Nephron (organoid): ENCODE measurements around the gene TRAP1.

Experiments used
- H3K27ac Mint-ChIP-seq, 3 experiments: 2 replicates each; pipeline ENCODE4 v1.8.0; 2020; ENCODE audit warnings: mixed read lengths in 3 of 3, mild to moderate bottlenecking in 2 of 3, moderate library complexity in 1 of 3
- H3K27me3 Mint-ChIP-seq: 2 replicates; pipeline ENCODE4 v1.8.0; 2021; ENCODE audit warnings: low read depth, mild to moderate bottlenecking, moderate library complexity, mixed read lengths
- H3K36me3 Mint-ChIP-seq: 2 replicates; pipeline ENCODE4 v1.8.0; 2020; ENCODE audit warnings: low read depth, mixed read lengths
- H3K4me1 Mint-ChIP-seq: 2 replicates; pipeline ENCODE4 v1.8.0; 2020; ENCODE audit warnings: mixed read lengths
- H3K4me3 Mint-ChIP-seq, 3 experiments: 2 replicates each; pipeline ENCODE4 v1.8.0; 2020; ENCODE audit warnings: mild to moderate bottlenecking in 3 of 3, mixed read lengths in 3 of 3, moderate library complexity in 2 of 3
- H3K9me3 Mint-ChIP-seq: 2 replicates; pipeline ENCODE4 v1.8.0; 2020; ENCODE audit warnings: mixed read lengths
- CTCF ChIP-seq, 3 experiments: fragments of 200-600 bp; sonication (generic); IDR thresholded peaks; one replicate each; pipeline ENCODE4 v1.5.0; 2021; ENCODE audit warnings: antibody characterized with exemption in 3 of 3; ENCODE audit not compliant: unreplicated experiment in 3 of 3

TRAP1 gene

GRCh38 chr16:3652373-3653195 lies 64.7 kb downstream of the TRAP1 start:
- Mint-ChIP-seq H3K4me1 (no peaks in the 10 kb centered on the region), H3K4me3 (no peak overlapping the region), H3K27ac (peak overlapping the region in 1 of 3 experiments; percentile 60), H3K36me3 (peaks cover 40% of the 10 kb centered on the region), H3K27me3 (no peaks in the 10 kb centered on the region), H3K9me3 (no peaks in the 10 kb centered on the region)
- no peak for TF ChIP-seq CTCF (IDR thresholded peaks at IDR 0.05; ENCODE audit: unreplicated experiment in 3 of 3)

GRCh38 chr16:3651461-3652372 lies 65.6 kb downstream of the TRAP1 start:
- Mint-ChIP-seq H3K27ac (peak overlapping the region in 1 of 3 experiments; percentile 12), H3K27me3 (no peaks in the 10 kb centered on the region), H3K9me3 (no peaks in the 10 kb centered on the region), H3K4me3 (no peak overlapping the region), H3K4me1 (peaks cover 1% of the 10 kb centered on the region), H3K36me3 (peaks cover 32% of the 10 kb centered on the region)
- no peak for TF ChIP-seq CTCF (IDR thresholded peaks at IDR 0.05; ENCODE audit: unreplicated experiment in 3 of 3)

GRCh38 chr16:3650631-3651265 lies 66.6 kb downstream of the TRAP1 start:
- H3K4me1 Mint-ChIP-seq, result peaks cover 11% of the 10 kb centered on the region
- H3K9me3 Mint-ChIP-seq, result no peaks in the 10 kb centered on the region
- H3K36me3 Mint-ChIP-seq, result peaks cover 35% of the 10 kb centered on the region
- no peak overlapping the region for H3K4me3 Mint-ChIP-seq
- no peak overlapping the region for H3K27ac Mint-ChIP-seq
- H3K27me3 Mint-ChIP-seq, result no peaks in the 10 kb centered on the region
- no peak for TF ChIP-seq CTCF (IDR thresholded peaks at IDR 0.05; ENCODE audit: unreplicated experiment in 3 of 3)

- H3K36me3 Mint-ChIP-seq, result peaks cover 26% of the 10 kb centered on the region
- no peak for TF ChIP-seq CTCF (IDR thresholded peaks at IDR 0.05; ENCODE audit: unreplicated experiment in 3 of 3)
Observed at GRCh38 chr16:3646348-3646920, 70.9 kb downstream of the TRAP1 start.

GRCh38 chr16:3645504-3646347 lies 71.6 kb downstream of the TRAP1 start:
- peaks cover 23% of the 10 kb centered on the region for H3K4me1 Mint-ChIP-seq
- H3K27ac Mint-ChIP-seq, result peak overlapping the region; percentile 91 to 98 (median 95)
- no peaks in the 10 kb centered on the region for H3K9me3 Mint-ChIP-seq
- peak overlapping the region in 2 of 3 experiments; percentile 8 to 34 for H3K4me3 Mint-ChIP-seq
- no peaks in the 10 kb centered on the region for H3K27me3 Mint-ChIP-seq
- peaks cover 22% of the 10 kb centered on the region for H3K36me3 Mint-ChIP-seq
- no peak for TF ChIP-seq CTCF (IDR thresholded peaks at IDR 0.05; ENCODE audit: unreplicated experiment in 3 of 3)

More at GRCh38 chr16:3646348-3646920, 70.9 kb downstream of the TRAP1 start:
- no peaks in the 10 kb centered on the region for H3K9me3 Mint-ChIP-seq
- peaks cover 23% of the 10 kb centered on the region for H3K4me1 Mint-ChIP-seq
- H3K4me3 Mint-ChIP-seq, result no peak overlapping the region
- peak overlapping the region; percentile 91 to 98 (median 95) for H3K27ac Mint-ChIP-seq
- H3K27me3 Mint-ChIP-seq, result no peaks in the 10 kb centered on the region
